Measurements from ENCODE around the gene RMND5A.

Gene RMND5A

GRCh38 chr2:86753606-86754005, 33.5 kb downstream of the RMND5A start:
- TF ChIP-seq CTCF (IDR thresholded peaks at IDR 0.05; ENCODE audit: insufficient read depth, low read length, poor library complexity, severe bottlenecking): no peak
- no peak for TF ChIP-seq EZH2phosphoT487 (conservative IDR thresholded peaks at IDR 0.05; ENCODE audit: low read length)
- Histone ChIP-seq H3K4me3 (ENCODE audit: insufficient read depth, low read length, poor library complexity, severe bottlenecking) (no peak overlapping the region), H3K9me2 (replicated peaks; ENCODE audit: insufficient read depth, low read length) (no peaks in the 10 kb centered on the region), H3K36me3 (ENCODE audit: low read length) (peaks cover 42% of the 10 kb centered on the region), H2AFZ (ENCODE audit: low read depth, low read length, severe bottlenecking) (no peak overlapping the region), H4K20me1 (ENCODE audit: low read depth, low read length) (no peaks in the 10 kb centered on the region), H3K27ac (ENCODE audit: low read depth, low read length) (no peak overlapping the region), H3K27me3 (ENCODE audit: low read length) (no peaks in the 10 kb centered on the region), H3K9me3 (ENCODE audit: insufficient read depth, low read length) (peaks cover 18% of the 10 kb centered on the region; the same call in 1 of the 2 replicates), H3K4me2 (ENCODE audit: low read depth, low read length, poor library complexity, severe bottlenecking) (no peak overlapping the region), H3K9ac (ENCODE audit: low read length) (no peak overlapping the region), H3K79me2 (ENCODE audit: insufficient read depth, low read length) (peaks cover 26% of the 10 kb centered on the region), H3F3A (ENCODE audit: insufficient read depth) (no peaks in the 10 kb centered on the region)

GRCh38 chr2:86758405-86758804, 38.3 kb downstream of the RMND5A start:
- H4K20me1 ChIP-seq (ENCODE audit: low read depth, low read length): no peaks in the 10 kb centered on the region
- peaks cover 11% of the 10 kb centered on the region for H3K36me3 ChIP-seq (ENCODE audit: low read length)
- TF ChIP-seq EZH2phosphoT487 (conservative IDR thresholded peaks at IDR 0.05; ENCODE audit: low read length) (no peak), CTCF (IDR thresholded peaks at IDR 0.05; ENCODE audit: insufficient read depth, low read length, poor library complexity, severe bottlenecking) (no peak)

DNA sequence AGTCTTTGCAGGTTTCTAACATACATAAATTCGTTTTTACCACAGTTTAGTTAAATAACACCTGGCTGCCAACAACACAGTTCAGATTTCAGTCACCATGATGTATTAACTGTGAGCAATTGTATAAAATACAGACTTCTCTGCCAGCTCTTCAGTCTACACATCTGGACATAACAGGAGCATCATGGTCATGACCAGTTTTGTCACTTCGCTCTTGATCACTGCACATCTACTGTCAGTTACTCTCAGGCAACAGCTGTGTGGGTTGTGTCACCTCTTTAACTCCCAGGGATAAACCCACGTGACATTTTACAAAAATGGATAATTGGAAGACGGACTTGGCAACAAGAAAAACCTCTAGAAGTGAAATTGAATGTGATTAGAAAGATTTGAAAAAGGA, 40.3 kb downstream of the RMND5A start:
- Histone ChIP-seq H3K79me2 (ENCODE audit: insufficient read depth, low read length) (peaks cover 5% of the 10 kb centered on the region; the same call in 1 of the 2 replicates), H3K9me2 (replicated peaks; ENCODE audit: insufficient read depth, low read length) (no peaks in the 10 kb centered on the region), H3K9me3 (ENCODE audit: insufficient read depth, low read length) (no peaks in the 10 kb centered on the region), H3K4me2 (ENCODE audit: low read depth, low read length, poor library complexity, severe bottlenecking) (no peak overlapping the region), H2AFZ (ENCODE audit: low read depth, low read length, severe bottlenecking) (no peak overlapping the region), H4K20me1 (ENCODE audit: low read depth, low read length) (no peaks in the 10 kb centered on the region), H3K27ac (ENCODE audit: low read depth, low read length) (no peak overlapping the region), H3F3A (ENCODE audit: insufficient read depth) (no peaks in the 10 kb centered on the region), H3K9ac (ENCODE audit: low read length) (no peak overlapping the region), H3K36me3 (ENCODE audit: low read length) (no peaks in the 10 kb centered on the region), H3K27me3 (ENCODE audit: low read length) (no peaks in the 10 kb centered on the region), H3K4me3 (ENCODE audit: insufficient read depth, low read length, poor library complexity, severe bottlenecking) (no peak overlapping the region)
- TF ChIP-seq EZH2phosphoT487 (conservative IDR thresholded peaks at IDR 0.05; ENCODE audit: low read length) (no peak), CTCF (IDR thresholded peaks at IDR 0.05; ENCODE audit: insufficient read depth, low read length, poor library complexity, severe bottlenecking) (no peak)

More at GRCh38 chr2:86758405-86758804, 38.3 kb downstream of the RMND5A start:
- H3K9me2 ChIP-seq (replicated peaks; ENCODE audit: insufficient read depth, low read length): no peaks in the 10 kb centered on the region
- H3F3A ChIP-seq (ENCODE audit: insufficient read depth): no peaks in the 10 kb centered on the region
- no peak overlapping the region for H3K4me2 ChIP-seq (ENCODE audit: low read depth, low read length, poor library complexity, severe bottlenecking)
- H3K9me3 ChIP-seq (ENCODE audit: insufficient read depth, low read length): no peaks in the 10 kb centered on the region
- H3K27ac ChIP-seq (ENCODE audit: low read depth, low read length): no peak overlapping the region
- no peaks in the 10 kb centered on the region for H3K27me3 ChIP-seq (ENCODE audit: low read length)
- H3K4me3 ChIP-seq (ENCODE audit: insufficient read depth, low read length, poor library complexity, severe bottlenecking): no peak overlapping the region
- no peak overlapping the region for H2AFZ ChIP-seq (ENCODE audit: low read depth, low read length, severe bottlenecking)
- H3K79me2 ChIP-seq (ENCODE audit: insufficient read depth, low read length): peaks cover 5% of the 10 kb centered on the region; the same call in 1 of the 2 replicates
- H3K9ac ChIP-seq (ENCODE audit: low read length): no peak overlapping the region

All from SU-DHL-6 (cell line).